COLO668 (cell line): ENCODE results near the gene TMEM145.

Experiments
- DNase-seq: peaks from one replicate; lab custom pipeline; 2025; ENCODE audit not compliant: unreplicated experiment; lab: John Stamatoyannopoulos, UW

The TMEM145 gene

DNA sequence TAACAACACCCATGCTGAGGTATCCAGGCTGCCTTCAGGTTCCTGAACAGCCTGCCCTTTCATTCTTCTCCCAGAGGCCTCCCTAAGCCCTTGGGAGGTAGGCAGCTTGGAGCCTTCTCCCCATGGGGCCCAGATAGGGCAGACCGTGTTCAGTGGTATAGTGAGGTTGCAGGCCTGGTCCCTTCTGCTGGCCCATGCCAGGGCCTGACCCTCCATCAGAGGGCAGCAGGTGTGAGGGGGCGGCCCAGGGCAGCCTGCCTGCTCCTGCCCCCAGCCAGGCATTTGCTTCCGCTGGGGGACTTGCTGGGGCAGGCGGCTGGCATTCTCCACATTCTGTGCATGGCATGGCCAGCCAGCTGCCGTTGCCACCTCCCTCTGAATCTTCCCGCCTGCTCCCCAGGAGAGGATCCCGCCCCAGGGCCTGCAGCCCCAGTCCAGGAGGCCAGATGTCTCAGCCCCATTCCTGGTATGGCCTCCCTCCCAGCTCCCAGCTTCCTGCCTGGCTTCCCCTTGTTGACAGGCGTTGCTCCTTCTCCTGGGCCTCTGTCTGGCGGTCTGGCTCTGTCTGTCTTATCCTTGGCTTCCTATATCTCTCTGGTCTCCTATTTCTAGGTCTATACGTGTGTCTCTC lies 35.2 kb upstream of the TMEM145 start:
- peak; percentile 55 for DNase-seq

DNA sequence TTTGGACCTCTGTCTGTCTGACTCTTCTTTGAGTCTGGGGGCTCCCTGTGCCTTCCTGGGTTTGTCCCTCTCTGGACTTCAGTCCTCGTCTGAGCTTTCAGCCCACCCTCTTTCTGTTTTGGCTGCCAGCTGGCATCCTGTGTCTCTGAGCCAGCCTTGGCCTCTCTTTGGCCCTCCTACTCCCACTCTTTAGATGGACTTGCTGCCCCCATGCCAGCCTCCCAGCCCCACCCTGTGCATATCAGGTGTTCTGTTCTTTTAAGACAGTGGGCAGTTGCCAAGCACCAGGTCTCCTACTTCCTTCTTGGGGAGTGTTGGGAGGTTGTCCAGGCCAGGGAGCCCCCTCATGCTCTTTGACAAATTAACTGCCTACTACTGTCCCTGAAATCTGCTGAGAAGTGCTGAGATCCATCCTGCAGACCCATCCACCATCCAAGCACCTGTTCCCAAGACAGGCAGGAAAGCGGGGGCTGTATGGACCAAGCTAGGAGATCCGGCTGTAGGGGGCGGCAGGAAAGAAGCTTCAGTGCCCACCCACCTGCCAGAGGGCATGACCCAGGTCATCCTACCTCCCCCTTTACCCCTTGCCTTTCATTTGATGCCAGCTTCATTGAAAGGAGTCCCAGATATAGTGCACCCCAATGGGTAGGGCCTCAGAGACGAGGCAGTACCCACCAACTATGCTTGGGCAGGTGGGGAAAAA lies 34.5 kb upstream of the TMEM145 start:
- DNase-seq: no peak

DNA sequence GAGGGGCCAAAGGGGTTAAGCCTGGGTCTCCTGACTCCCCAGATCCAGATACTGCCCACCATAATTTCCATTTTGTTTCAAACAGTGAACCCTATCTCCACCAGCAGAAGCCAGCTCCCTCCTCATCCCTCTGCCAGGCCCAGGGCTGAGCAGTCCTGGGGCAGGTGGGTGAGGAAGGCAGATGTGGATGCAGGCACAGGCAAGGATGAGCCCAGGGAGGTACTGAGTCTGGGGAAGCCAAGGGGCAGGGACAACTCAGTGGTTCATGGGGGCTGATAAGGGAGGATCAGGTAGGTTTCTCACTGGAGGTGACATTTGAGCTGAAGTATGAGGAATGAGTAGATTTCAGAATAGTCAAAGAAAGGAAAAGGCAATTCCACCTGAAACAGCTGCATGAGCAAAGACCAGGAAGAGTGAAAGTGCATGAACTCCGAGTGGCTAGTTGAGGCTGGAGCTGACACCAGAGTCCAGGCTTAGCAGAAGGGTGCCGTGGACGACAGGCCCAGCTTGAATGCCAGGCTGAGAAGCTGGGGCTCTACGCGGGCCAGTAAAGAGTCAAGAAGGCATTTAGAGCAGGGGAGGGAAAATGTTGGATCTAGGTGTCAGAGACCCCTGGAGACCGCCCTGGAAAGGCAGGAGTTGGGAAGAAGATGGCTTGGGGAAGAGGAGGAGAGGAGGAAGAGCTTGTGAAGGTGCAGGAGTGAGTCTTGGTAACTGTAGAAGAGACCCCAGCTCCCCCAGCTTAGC lies 33.8 kb upstream of the TMEM145 start:
- DNase-seq: peak; percentile 35

DNA sequence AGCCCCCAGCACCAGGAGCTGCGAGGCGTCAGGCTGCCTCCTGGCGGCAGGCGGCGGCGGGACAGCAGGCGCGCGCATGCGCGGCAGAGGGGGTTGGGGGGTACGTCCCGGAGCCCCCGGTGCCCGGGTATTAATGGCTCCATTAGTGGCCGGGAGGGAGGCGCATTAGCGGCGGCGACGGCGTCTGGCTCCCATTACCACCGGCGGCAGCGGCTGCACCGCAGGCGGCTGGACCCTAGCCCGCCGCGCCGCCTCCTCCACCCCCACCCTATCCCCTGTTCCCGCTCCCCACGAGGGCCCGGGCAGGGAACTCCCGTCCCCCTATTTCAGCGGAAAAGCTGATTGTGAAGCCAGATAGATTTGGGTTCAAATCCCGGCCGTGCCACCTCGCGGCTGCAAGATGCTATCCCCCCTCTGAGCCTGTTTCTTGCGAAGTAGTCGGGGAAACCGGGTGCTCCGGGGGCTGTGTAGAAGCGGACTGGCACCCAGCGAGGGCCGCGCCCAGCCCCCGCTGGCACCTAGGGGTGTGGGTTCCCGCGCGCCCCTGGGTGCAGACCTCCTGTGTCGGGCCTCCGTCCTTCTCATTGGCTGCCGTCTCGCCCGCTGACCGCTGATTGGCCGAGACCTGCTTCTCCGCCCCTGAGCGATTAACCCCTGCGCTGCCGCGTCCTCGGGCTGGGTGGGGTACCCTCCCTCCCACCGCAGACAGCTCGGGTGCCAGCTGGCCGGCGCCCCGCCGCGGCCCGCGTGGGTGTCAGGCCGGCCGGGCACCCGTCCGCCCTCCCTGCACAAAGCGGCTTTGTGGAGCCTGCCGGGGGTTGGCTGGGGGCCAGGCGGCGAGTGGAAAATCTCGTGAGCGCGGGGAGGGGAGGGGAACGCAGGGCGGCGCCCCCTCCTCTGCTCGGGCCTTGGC lies 33.0 kb upstream of the TMEM145 start:
- peak; percentile 95 for DNase-seq

DNA sequence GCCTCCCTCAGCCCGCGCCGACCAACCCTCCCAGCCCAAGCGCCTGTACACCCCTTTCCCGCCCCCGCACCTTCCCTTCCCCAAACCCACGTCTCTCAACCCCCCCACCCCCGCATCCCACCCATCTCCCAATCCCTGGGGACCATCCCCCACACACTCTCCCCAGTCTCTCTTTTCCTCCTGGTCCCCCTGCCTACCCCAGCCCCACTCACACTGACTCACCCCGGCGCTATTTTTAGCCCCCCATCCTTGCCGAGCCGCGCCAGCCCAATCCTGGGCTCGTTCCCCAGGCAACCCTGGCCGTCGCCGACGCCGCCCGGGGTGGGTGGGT lies 32.3 kb upstream of the TMEM145 start:
- DNase-seq: no peak

DNA sequence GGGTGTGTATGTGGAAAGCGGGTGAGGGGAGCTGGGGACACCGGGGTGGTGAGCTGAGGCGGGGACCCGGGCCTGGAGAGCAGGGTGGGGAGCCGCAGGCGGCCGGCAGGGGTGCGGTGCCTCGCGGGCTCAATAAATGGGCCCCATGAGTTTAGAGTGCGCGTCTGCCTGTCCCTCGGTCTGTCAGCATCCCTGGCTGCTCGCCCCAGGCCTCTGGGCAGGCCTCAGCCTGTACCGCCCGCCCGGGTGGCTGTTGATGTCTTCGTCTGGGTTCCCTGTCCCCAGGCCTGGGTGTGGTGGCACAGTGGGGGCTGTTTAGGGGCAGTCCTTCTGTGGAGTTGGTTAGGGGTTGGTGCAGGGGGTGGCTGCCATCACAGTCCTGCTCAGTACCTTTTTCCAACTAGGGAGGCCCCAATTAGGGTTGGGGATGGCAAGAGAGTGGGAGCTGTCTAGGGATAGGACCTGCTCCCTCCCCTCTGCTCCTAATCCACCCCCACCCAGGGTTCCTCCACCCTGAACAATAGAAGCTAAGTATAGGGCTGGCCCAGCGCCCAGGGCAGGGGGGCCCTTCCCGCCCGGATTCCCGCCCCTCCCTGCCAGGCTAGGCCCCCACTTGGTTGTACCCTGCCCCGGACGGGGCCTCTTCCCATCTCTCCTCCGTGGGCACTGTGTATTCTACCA lies 31.8 kb upstream of the TMEM145 start:
- peak; percentile 62 for DNase-seq

DNA sequence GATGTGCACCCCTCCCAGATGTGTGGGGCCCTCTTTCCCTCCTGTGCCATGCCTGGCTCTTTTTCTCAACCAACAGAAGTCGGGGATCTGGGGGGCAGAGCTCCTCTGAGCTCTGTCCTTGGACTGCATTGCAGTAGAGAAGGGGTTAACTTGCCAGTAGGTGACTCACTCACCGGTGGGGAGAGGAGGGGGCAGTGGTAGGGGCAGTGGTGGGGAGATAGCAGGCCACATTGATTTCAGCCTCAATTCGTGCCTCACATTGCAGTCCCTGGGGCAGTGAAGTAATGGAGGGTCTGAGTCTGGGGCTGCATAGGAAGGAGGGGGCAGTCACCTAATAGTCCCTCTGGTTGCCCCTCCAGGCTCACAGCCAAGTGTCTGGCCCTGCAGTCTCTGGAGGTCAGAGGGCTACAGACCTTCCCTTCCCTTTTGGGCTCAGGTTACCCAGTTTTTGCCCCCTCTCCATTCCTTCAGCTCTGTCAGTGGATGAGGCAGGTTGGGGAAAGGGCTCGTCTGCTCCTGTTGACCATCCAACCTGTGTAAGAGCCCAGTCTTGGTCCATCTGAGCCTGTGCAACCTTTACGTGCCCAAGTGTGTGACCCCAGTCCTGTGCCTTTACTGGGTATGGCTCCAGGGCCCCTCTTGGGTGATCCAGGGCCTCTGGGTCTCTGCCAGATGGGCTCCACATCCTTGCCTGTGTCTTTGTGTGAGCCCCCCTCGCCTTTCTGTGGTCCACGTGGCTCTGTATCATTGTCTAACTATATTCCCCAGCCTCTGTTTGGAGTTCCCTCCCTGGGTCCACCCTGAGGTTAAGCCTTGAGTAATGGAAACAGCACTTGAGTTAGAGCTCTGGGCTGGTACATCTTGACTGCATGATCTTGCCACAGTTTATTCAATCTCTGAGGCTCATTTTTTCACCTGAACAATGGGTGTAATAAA lies 31.0 kb upstream of the TMEM145 start:
- DNase-seq: no peak

DNA sequence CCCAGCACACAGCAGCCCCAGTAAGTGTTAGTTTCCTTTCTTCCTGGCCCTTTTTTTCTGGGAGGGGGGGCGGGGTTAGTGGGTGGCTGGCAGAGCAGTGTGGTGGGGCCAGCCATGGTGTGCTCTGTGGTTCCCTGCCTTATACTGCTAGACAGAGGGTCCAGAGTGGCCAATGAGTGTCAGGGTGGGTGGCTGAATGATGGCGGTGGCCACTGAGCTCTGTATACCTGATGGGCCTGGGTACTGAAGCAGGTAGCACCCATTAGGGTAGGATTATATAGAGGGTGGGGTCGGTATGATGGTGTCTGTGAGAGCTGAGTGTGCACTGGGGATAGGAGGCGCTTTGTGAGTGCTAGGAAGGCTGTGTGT lies 30.3 kb upstream of the TMEM145 start:
- DNase-seq: no peak

DNA sequence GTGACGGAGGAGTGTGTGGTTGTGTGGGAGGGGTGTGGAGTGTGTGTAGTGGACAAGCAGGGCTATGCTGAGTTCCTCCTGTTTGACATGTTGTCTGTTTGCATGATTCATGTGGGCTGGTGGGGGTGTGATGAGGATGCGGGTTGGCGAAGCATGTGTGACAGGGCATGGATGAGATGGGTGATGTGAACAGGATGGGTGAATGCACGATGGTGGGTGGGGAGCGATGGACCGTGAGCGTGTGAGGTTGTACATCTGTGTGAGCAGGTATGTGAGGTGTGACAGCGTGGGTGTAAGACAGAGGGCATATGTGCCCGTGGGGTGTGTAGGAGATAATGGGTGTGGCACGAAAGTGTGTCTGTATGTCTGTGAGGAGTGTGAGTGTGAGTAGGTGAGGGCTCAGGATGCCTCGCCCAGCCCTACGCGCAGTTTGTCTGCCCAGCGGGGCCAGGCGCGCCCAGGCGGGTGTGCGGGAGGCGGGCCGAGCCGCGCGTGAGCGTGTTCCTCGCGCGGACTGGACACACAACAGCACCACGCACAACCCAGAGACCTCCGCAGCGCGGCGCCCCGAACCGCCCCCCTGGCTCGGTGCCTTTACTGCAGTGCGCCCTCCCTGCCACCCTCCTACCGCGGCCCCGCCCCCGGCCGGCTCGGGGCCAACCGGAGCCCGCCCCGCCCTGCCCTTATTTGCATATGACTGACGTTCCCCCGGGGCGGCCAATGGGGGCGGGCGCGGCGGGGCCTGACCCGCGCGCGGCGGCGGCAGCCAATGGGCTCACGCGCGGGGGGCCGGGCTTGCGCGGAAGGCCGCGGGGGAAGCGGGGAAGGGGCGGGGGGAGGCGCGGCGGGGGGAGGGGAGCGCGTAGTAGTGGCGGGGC lies 29.7 kb upstream of the TMEM145 start:
- DNase-seq: peak; percentile 98

DNA sequence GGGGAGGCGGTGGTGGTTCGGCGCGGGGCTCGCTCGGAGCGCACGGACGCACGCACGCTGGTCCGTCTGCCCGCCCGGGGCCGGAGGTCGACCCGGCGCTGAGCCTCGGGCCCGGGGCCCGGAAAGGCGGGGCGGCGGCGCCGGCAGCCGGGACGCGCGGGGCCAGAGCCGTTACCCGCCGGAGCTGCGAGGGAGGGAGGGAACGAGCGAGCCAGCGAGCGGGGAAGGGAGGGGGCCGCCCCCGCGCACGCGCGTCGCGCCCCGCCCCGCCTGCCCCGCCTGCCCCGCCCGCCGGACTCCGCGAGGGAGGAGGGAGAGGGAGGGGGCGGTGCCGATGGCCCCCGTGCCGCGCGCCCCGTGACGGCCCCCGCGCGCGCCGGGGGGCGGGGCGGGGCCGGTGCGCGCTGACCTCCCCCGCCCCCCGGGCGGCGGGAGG lies 29.0 kb upstream of the TMEM145 start:
- peak; percentile 88 for DNase-seq

DNA sequence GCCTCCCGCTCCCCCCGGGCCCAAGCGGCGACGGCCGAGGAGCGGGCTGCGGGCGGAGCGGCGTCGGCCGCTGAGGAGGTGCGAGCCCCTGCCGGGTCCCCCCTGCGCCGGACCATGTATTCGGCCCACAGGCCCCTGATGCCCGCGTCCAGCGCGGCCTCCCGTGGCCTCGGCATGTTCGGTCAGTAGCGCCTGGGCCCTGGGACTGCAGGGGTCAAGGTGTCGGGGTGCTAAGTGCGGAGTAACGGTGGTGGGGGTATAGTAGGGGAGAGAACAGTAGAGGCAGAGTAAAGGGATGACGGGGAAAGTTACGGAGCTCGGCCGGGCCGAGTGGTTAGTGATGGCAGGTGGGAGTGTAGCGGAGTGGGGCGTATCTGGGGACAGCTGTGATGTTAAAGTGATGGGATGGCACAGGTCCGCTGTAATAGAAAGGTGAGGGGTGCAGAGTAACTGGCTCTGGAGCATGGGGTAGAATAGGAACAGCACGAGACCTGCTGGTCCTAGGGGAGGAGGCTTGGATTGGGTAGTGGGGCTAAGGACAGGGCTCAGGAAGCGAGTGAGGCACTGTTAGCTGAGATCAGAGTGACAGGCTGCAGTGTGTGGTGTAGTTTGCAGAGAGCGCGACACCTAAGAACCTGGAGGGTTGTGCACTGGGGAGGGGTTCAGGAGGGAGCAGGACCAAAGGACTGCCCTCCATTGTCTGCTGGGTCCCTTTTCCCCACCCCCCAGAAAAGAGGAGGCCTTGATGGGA lies 28.3 kb upstream of the TMEM145 start:
- peak; percentile 17 for DNase-seq

DNA sequence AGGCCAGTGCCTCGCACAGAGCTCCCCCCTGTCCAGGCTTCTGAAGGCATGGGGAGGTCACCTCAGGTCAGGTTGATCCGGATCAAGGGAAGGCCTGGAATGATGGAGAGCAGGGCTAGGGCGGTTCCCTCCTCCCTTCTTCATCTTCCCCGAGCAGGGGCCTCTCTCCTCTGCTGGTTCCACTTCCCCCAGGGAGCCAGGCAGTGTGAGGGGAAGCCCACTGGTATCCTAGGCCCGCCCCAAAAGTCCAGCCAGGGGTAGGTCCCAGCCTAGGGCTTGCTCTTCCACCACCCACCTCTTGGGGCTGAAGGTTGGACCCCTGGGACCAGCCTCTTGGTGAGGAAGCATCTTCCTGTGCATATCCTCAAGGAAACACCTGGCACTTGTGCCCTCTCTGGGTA lies 27.6 kb upstream of the TMEM145 start:
- no peak for DNase-seq

DNA sequence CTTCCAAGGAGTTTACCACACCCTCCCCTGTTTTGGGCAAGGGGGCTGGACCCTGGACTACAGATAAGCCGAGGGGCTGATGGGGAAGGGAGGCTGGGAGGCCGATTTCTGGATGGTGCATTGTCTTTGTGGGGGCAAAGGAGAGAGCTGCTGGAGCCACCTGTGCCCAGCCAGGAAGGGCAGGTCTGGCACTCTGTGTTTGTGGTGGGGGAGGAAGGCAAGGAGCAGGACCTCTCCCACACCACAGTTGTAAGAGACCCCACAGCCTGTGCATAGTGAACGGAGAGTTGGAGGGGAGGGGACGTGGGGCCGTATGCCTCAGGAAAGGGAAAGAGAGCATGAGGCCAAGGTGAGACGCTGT lies 27.1 kb upstream of the TMEM145 start:
- DNase-seq: no peak

DNA sequence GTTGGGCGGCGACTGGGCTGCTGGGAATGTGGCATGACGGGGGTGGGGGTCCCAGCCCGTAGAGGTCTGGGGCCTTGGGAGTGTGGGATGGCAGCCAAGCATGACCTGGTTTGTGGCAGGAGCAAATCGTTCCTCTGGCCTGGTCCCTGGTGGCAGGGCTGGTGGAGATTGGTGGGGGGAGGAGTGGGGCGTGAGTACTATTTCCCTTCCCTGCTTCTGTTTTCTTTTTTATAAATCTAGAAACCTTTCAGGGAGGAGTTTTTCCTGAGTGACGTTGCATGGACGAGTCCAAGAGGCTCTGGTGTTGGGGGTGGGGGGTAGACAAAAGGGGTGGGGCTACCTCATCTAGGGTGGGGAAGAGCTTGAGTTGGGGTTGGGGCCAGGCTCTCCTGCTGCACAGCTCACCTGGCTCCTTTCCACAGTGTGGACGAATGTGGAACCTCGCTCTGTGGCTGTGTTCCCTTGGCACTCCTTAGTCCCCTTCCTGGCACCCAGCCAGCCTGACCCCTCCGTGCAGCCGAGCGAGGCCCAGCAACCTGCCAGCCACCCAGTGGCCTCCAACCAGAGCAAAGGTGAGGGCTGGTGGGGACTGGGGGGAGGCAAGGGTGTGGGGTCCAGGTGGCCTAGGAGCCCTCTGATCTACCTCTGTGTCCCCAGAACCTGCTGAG lies 26.6 kb upstream of the TMEM145 start:
- no peak for DNase-seq

DNA sequence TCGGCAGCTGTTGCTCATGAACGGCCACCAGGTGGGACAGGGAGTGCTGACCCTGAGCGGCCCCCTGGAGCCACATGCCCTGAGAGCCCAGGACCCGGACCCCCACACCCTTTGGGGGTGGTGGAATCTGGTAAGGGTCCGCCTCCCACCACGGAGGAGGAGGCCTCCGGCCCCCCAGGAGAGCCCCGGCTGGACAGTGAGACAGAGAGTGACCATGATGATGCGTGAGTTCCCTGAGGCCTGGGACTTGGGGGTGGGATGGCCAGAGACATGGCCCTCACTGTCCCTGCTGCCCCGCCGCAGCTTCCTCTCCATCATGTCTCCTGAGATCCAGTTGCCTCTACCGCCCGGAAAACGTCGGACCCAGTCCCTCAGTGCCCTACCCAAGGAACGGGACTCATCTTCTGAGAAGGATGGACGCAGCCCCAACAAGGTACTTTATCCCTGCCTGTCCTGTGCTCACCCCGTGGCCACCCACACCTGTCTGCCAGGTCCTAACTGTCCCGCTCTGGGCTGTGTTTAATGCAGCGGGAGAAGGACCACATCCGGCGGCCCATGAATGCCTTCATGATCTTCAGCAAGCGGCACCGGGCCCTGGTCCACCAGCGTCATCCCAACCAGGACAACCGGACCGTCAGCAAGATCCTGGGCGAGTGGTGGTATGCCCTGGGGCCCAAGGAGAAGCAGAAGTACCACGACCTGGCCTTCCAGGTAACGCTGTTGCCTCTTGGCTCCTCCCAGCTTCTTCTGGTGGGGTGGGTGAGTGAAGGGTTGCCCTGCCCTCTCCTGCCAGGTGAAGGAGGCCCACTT lies 25.9 kb upstream of the TMEM145 start:
- no peak for DNase-seq

DNA sequence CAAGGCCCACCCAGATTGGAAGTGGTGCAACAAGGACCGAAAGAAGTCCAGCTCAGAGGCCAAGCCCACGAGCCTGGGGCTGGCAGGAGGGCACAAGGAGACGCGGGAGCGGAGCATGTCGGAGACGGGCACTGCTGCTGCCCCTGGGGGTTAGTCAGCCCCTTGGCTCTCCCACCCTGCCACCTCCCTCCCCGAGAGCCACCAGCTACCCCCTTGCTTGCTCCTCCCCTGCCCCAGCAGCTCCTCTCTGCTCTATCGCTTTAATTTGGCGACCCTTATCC lies 25.3 kb upstream of the TMEM145 start:
- DNase-seq: no peak

DNA sequence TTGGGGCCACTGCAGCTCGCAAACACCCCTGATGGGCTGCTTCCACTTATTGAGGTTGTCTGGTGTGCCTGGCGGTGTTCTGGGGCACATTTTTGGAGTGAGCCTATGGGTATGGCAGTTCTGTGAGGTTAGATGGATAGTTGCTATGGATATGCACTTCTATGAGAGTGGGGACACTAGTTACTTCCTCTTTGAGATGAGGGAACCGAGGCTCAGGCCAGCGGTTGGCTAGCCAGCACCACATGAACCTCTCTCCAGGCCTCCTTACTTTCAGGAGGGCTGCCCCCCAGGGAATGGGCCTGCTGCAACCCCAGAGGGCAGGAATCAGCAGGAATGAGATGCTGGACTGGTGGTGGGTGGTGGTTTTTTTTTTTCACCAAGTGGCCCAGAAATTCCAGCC lies 24.7 kb upstream of the TMEM145 start:
- no peak for DNase-seq
